HFFc6 (cell line): ENCODE data around the gene THEM4. TPM values are rescaled to one million over a fixed set of nuclear protein-coding genes. Genes with fewer than 3 reads are reported as not detected.

Experiments
- DNase-seq: peaks from one replicate; pipeline ENCODE4 v3.0.0-alpha.2; 2018
- H3K27ac Mint-ChIP-seq: 2 replicates; pipeline ENCODE4 v1.8.0; 2020; ENCODE audit warnings: mild to moderate bottlenecking, mixed read lengths
- H3K27me3 Mint-ChIP-seq: 2 replicates; pipeline ENCODE4 v1.8.0; 2021; ENCODE audit warnings: mild to moderate bottlenecking, moderate library complexity, mixed read lengths; ENCODE audit not compliant: insufficient read depth
- H3K36me3 Mint-ChIP-seq: 2 replicates; pipeline ENCODE4 v1.8.0; 2021; ENCODE audit warnings: low read depth, mixed read lengths
- H3K4me1 Mint-ChIP-seq: 2 replicates; pipeline ENCODE4 v1.8.0; 2020; ENCODE audit warnings: low read depth, mixed read lengths
- H3K4me3 Mint-ChIP-seq: 2 replicates; pipeline ENCODE4 v1.8.0; 2020; ENCODE audit warnings: mild to moderate bottlenecking, moderate library complexity, mixed read lengths
- H3K9me3 Mint-ChIP-seq: 2 replicates; pipeline ENCODE4 v1.8.0; 2020; ENCODE audit warnings: mild to moderate bottlenecking, mixed read lengths
- CTCF ChIP-seq: fragments of 200-600 bp; sonication (generic); IDR thresholded peaks from 2 replicates; pipeline ENCODE4 v1.5.0; 2021; ENCODE audit warnings: antibody characterized with exemption, mild to moderate bottlenecking
- total RNA-seq, 6 experiments: library from RNA; stranded (reverse); fragmentation: NEBNext Ultra II Directional; extraction: Animal tissue kit (Norgen Biotek cat#: 25700); gene quantifications; 2 replicates in 1 of 6; 3 replicates in 5 of 6; pipeline ENCODE4 v1.2.3, GENCODE V29; 2021

The THEM4 gene
- total RNA-seq, 6 experiments from 2014 or later, result 8.0 to 10.1 (median 9.3) TPM

- Mint-ChIP-seq H3K4me3 (no peak overlapping the region), H3K27ac (no peak overlapping the region), H3K4me1 (no peaks in the 10 kb centered on the region), H3K27me3 (peaks cover 2% of the 10 kb centered on the region), H3K36me3 (no peaks in the 10 kb centered on the region), H3K9me3 (no peaks in the 10 kb centered on the region)
- TF ChIP-seq CTCF, result no peak
- DNase-seq, result no peak
Measured at GRCh38 chr1:151952811-151953210, 43.5 kb upstream of the THEM4 start.

- H3K27ac Mint-ChIP-seq, result no peak overlapping the region
- TF ChIP-seq CTCF, result no peak
- H3K4me3 Mint-ChIP-seq, result no peak overlapping the region
- H3K4me1 Mint-ChIP-seq, result peaks cover 27% of the 10 kb centered on the region
- no peak for DNase-seq
- H3K36me3 Mint-ChIP-seq, result no peaks in the 10 kb centered on the region
- no peaks in the 10 kb centered on the region for H3K9me3 Mint-ChIP-seq
- peaks cover 2% of the 10 kb centered on the region for H3K27me3 Mint-ChIP-seq
Measured at GRCh38 chr1:151949371-151950193, 40.3 kb upstream of the THEM4 start.

GRCh38 chr1:151948506-151948905, 39.2 kb upstream of the THEM4 start:
- Mint-ChIP-seq H3K4me3 (no peak overlapping the region), H3K36me3 (no peaks in the 10 kb centered on the region), H3K27ac (no peak overlapping the region), H3K9me3 (no peaks in the 10 kb centered on the region), H3K27me3 (peaks cover 2% of the 10 kb centered on the region), H3K4me1 (peaks cover 33% of the 10 kb centered on the region)
- no peak for DNase-seq
- no peak for TF ChIP-seq CTCF

GRCh38 chr1:151947140-151947539, 37.8 kb upstream of the THEM4 start:
- Mint-ChIP-seq H3K27me3 (peaks cover 2% of the 10 kb centered on the region), H3K4me1 (peaks cover 33% of the 10 kb centered on the region), H3K36me3 (no peaks in the 10 kb centered on the region), H3K4me3 (no peak overlapping the region), H3K27ac (peak overlapping the region; percentile 94), H3K9me3 (no peaks in the 10 kb centered on the region)
- DNase-seq, result no peak
- TF ChIP-seq CTCF, result no peak

- Mint-ChIP-seq H3K27me3 (no peaks in the 10 kb centered on the region), H3K4me3 (peak overlapping the region; percentile 39), H3K9me3 (no peaks in the 10 kb centered on the region), H3K36me3 (no peaks in the 10 kb centered on the region), H3K27ac (peak overlapping the region; percentile 94), H3K4me1 (peaks cover 44% of the 10 kb centered on the region)
- TF ChIP-seq CTCF, result peak; percentile 25; the same call in 1 of the 2 replicates
- peak; percentile 99 for DNase-seq
Measured at GRCh38 chr1:151945725-151946722, 36.7 kb upstream of the THEM4 start.
